ENCODE results near the gene PTPN20.
A peak's percentile ranks its signal among the peaks of the same experiment; 100 is the strongest.

The PTPN20 gene

GRCh38 chr10:47021850-47022249 lies 110.6 kb downstream of the PTPN20 start:
- DNase-seq (ENCODE audit: low spot score) = no peak

- DNase-seq (ENCODE audit: low spot score) = no peak
Measured at GRCh38 chr10:47022311-47023131, 111.3 kb downstream of the PTPN20 start.

- no peak for DNase-seq (ENCODE audit: low spot score)
Measured at GRCh38 chr10:47023237-47024045, 112.2 kb downstream of the PTPN20 start.

GRCh38 chr10:47024046-47024322 lies 112.8 kb downstream of the PTPN20 start:
- no peak for DNase-seq (ENCODE audit: low spot score)

- DNase-seq (ENCODE audit: low spot score) = peak; percentile 90
Measured at GRCh38 chr10:47024399-47025252, 113.4 kb downstream of the PTPN20 start.

- no peak for DNase-seq (ENCODE audit: low spot score)
Measured at GRCh38 chr10:47025253-47025539, 114.0 kb downstream of the PTPN20 start.

- no peak for DNase-seq (ENCODE audit: low spot score)
Measured at GRCh38 chr10:47025540-47026300, 114.5 kb downstream of the PTPN20 start.

- DNase-seq (ENCODE audit: low spot score) = no peak
Measured at GRCh38 chr10:47026301-47027107, 115.3 kb downstream of the PTPN20 start.

- DNase-seq (ENCODE audit: low spot score) = no peak
Measured at GRCh38 chr10:47027108-47027783, 116.0 kb downstream of the PTPN20 start.

- DNase-seq (ENCODE audit: low spot score) = no peak
Measured at GRCh38 chr10:47027784-47028260, 116.6 kb downstream of the PTPN20 start.

- DNase-seq (ENCODE audit: low spot score) = no peak
Measured at GRCh38 chr10:47028466-47028865, 117.2 kb downstream of the PTPN20 start.

GRCh38 chr10:47029181-47030009 lies 118.2 kb downstream of the PTPN20 start:
- DNase-seq (ENCODE audit: low spot score) = no peak

GRCh38 chr10:47030191-47030703 lies 119.0 kb downstream of the PTPN20 start:
- DNase-seq (ENCODE audit: low spot score) = no peak

GRCh38 chr10:47031211-47031900 lies 120.1 kb downstream of the PTPN20 start:
- DNase-seq (ENCODE audit: low spot score) = peak; percentile 70

GRCh38 chr10:47031901-47032465 lies 120.8 kb downstream of the PTPN20 start:
- DNase-seq (ENCODE audit: low spot score) = no peak

GRCh38 chr10:47033081-47033480 lies 121.9 kb downstream of the PTPN20 start:
- no peak for DNase-seq (ENCODE audit: low spot score)

- DNase-seq (ENCODE audit: low spot score) = no peak
Measured at GRCh38 chr10:47033541-47034270, 122.5 kb downstream of the PTPN20 start.

All from iPS-NIHi11 (cell line).